H9 (cell line): ENCODE results near the gene DCLK2. TPM values are rescaled to one million over a fixed set of nuclear protein-coding genes. Genes with fewer than 3 reads are reported as not detected.

Experiments
- DNase-seq: peaks from one replicate; pipeline ENCODE4 v3.0.0-alpha.2; 2017
- H2AFZ ChIP-seq: one replicate; pipeline ENCODE4 v1.6.1; 2013; ENCODE audit warnings: mild to moderate bottlenecking, low read length, control low read depth, moderate library complexity
- H2AK5ac ChIP-seq: 2 replicates; pipeline ENCODE4 v1.6.1; 2013; ENCODE audit warnings: low read length, control low read depth, mixed read lengths; ENCODE audit not compliant: insufficient read length
- H2BK120ac ChIP-seq: one replicate; pipeline ENCODE4 v1.6.1; 2013; ENCODE audit warnings: low read depth, mild to moderate bottlenecking, low read length, control low read depth, inconsistent platforms; ENCODE audit not compliant: poor library complexity, severe bottlenecking
- H2BK12ac ChIP-seq: 2 replicates; pipeline ENCODE4 v1.6.1; 2013; ENCODE audit warnings: low read length, control low read depth, mixed read lengths, low read depth; ENCODE audit not compliant: insufficient read length
- H2BK15ac ChIP-seq: 2 replicates; pipeline ENCODE4 v1.6.1; 2013; ENCODE audit warnings: low read depth, low read length, control low read depth
- H2BK20ac ChIP-seq: one replicate; pipeline ENCODE4 v1.6.1; 2013; ENCODE audit warnings: low read depth, mild to moderate bottlenecking, low read length, control low read depth, inconsistent platforms; ENCODE audit not compliant: poor library complexity, severe bottlenecking
- H2BK5ac ChIP-seq: 2 replicates; pipeline ENCODE4 v1.6.1; 2013; ENCODE audit warnings: low read length, control low read depth, mixed read lengths; ENCODE audit not compliant: insufficient read length
- H3K14ac ChIP-seq: 2 replicates; pipeline ENCODE4 v1.6.1; 2013; ENCODE audit warnings: low read length, control low read depth; ENCODE audit not compliant: insufficient read depth
- H3K18ac ChIP-seq: 2 replicates; pipeline ENCODE4 v1.6.1; 2013; ENCODE audit warnings: low read depth, mild to moderate bottlenecking, mixed read lengths, low read length, control low read depth; ENCODE audit not compliant: insufficient read length
- H3K23ac ChIP-seq: 2 replicates; pipeline ENCODE4 v1.6.1; 2013; ENCODE audit warnings: low read length, control low read depth, mixed read lengths, low read depth; ENCODE audit not compliant: insufficient read length
- H3K23me2 ChIP-seq: 2 replicates; pipeline ENCODE4 v1.6.1; 2013; ENCODE audit warnings: low read depth, mild to moderate bottlenecking, mixed read lengths, low read length, control low read depth; ENCODE audit not compliant: insufficient read length, poor library complexity, severe bottlenecking
- H3K27ac ChIP-seq: 2 replicates; pipeline ENCODE4 v1.5.1; 2013; ENCODE audit warnings: low read length, control low read depth, mixed read lengths, low read depth; ENCODE audit not compliant: insufficient read length
- H3K27me3 ChIP-seq: 2 replicates; pipeline ENCODE4 v1.6.1; 2013; ENCODE audit warnings: low read length, control low read depth, inconsistent platforms; ENCODE audit not compliant: insufficient read depth
- H3K4ac ChIP-seq: 2 replicates; pipeline ENCODE4 v1.6.1; 2013; ENCODE audit warnings: low read depth, mild to moderate bottlenecking, control low read depth, inconsistent platforms, low read length, moderate library complexity
- H3K4me1 ChIP-seq: 2 replicates; pipeline ENCODE4 v1.6.1; 2013; ENCODE audit warnings: low read length, control low read depth, inconsistent platforms; ENCODE audit not compliant: insufficient read depth
- H3K4me2 ChIP-seq: 2 replicates; pipeline ENCODE4 v1.6.1; 2013; ENCODE audit warnings: low read length, control low read depth, mixed read lengths; ENCODE audit not compliant: insufficient read length, insufficient read depth
- H3K56ac ChIP-seq: 2 replicates; pipeline ENCODE4 v1.6.1; 2013; ENCODE audit warnings: low read depth, mild to moderate bottlenecking, mixed read lengths, low read length, control low read depth; ENCODE audit not compliant: insufficient read length
- H3K79me1 ChIP-seq: 2 replicates; pipeline ENCODE4 v1.6.1; 2013; ENCODE audit warnings: low read depth, mild to moderate bottlenecking, moderate library complexity, low read length, control low read depth, inconsistent platforms; ENCODE audit not compliant: insufficient read depth, poor library complexity, severe bottlenecking
- H3K79me2 ChIP-seq: 2 replicates; pipeline ENCODE4 v1.6.1; 2013; ENCODE audit warnings: low read length, control low read depth, inconsistent platforms; ENCODE audit not compliant: insufficient read depth
- H3K9ac ChIP-seq: 2 replicates; pipeline ENCODE4 v1.6.1; 2013; ENCODE audit warnings: low read length, control low read depth, mixed read lengths; ENCODE audit not compliant: insufficient read length; ENCODE audit errors: extremely low read depth
- H3K9me3 ChIP-seq: one replicate; pipeline ENCODE4 v1.6.1; 2013; ENCODE audit warnings: low read depth, low read length, inconsistent platforms; ENCODE audit not compliant: control insufficient read depth
- H3T11ph ChIP-seq: one replicate; pipeline ENCODE4 v1.6.1; 2013; ENCODE audit warnings: mild to moderate bottlenecking, low read length, control low read depth, inconsistent platforms
- H4K20me1 ChIP-seq: one replicate; pipeline ENCODE4 v1.6.1; 2013; ENCODE audit not compliant: control insufficient read depth, insufficient read length, insufficient read depth
- H4K5ac ChIP-seq: 2 replicates; pipeline ENCODE4 v1.6.1; 2013; ENCODE audit warnings: low read depth, mild to moderate bottlenecking, mixed read lengths, low read length, control low read depth; ENCODE audit not compliant: insufficient read length
- H4K8ac ChIP-seq: replicated peaks from 2 replicates; pipeline ENCODE4 v1.6.1; 2013; ENCODE audit warnings: low read length, control low read depth, mixed read lengths, low read depth; ENCODE audit not compliant: insufficient read length
- H4K91ac ChIP-seq: 2 replicates; pipeline ENCODE4 v1.6.1; 2013; ENCODE audit warnings: low read depth, mild to moderate bottlenecking, moderate library complexity, mixed read lengths, low read length, control low read depth; ENCODE audit not compliant: insufficient read length
- H3K27ac Mint-ChIP-seq, 3 experiments: 2 replicates in 2 of 3; 3 replicates in 1 of 3; pipeline ENCODE4 v1.8.0; 2020 to 2021; ENCODE audit warnings: mixed read lengths in 3 of 3, mild to moderate bottlenecking in 1 of 3, moderate library complexity in 1 of 3
- H3K27me3 Mint-ChIP-seq: 2 replicates; pipeline ENCODE4 v1.8.0; 2021; ENCODE audit warnings: low read depth, mild to moderate bottlenecking, moderate library complexity, mixed read lengths
- H3K36me3 Mint-ChIP-seq, 3 experiments: 2 replicates in 2 of 3; 3 replicates in 1 of 3; pipeline ENCODE4 v1.8.0; 2020 to 2021; ENCODE audit warnings: low read depth in 3 of 3, mixed read lengths in 3 of 3; ENCODE audit not compliant: insufficient read depth in 1 of 3
- H3K4me1 Mint-ChIP-seq, 2 experiments: 2 replicates each; pipeline ENCODE4 v1.8.0; 2020; ENCODE audit warnings: mixed read lengths in 2 of 2
- H3K4me3 Mint-ChIP-seq, 2 experiments: 2 replicates in 1 of 2; 3 replicates in 1 of 2; pipeline ENCODE4 v1.8.0; 2020 to 2021; ENCODE audit warnings: mild to moderate bottlenecking in 2 of 2, mixed read lengths in 2 of 2, moderate library complexity in 1 of 2
- H3K9me3 Mint-ChIP-seq, 2 experiments: 2 replicates in 1 of 2; 3 replicates in 1 of 2; pipeline ENCODE4 v1.8.0; 2020; ENCODE audit warnings: mild to moderate bottlenecking in 2 of 2, mixed read lengths in 2 of 2, moderate library complexity in 1 of 2
- CTCF ChIP-seq: fragments of 200-600 bp; sonication (generic); conservative IDR thresholded peaks from 3 replicates; pipeline ENCODE4 v1.8.0; 2021; ENCODE audit warnings: antibody characterized with exemption, mild to moderate bottlenecking
- WGBS: extraction: QIAGEN DNeasy Blood & Tissue Kit; methylation state at CpG from one replicate; pipeline ENCODE4 v1.1.7; 2013; ENCODE audit warnings: missing lambda C conversion rate, low lambda C conversion rate, mixed read lengths; ENCODE audit not compliant: insufficient read length; ENCODE audit errors: extremely low coverage; 5-methylcytosine and 5-hydroxymethylcytosine counted together
- total RNA-seq: library from RNA; stranded (reverse); gene quantifications from 2 replicates; pipeline ENCODE4 v1.2.1, GENCODE V29; 2021

Gene DCLK2
- total RNA-seq, 1 experiment from 2014 or later = 0.33 TPM

- H3K27me3 ChIP-seq = no peaks in the 10 kb centered on the region
- no peak for TF ChIP-seq CTCF
- H3K9me3 Mint-ChIP-seq = peaks cover 0 to 4% of the 10 kb centered on the region in 2 experiments; a peak in 1 of 5 replicates
- no peak overlapping the region for H3T11ph ChIP-seq
- H2BK120ac ChIP-seq = no peak overlapping the region
- DNase-seq = no peak
- H3K27ac ChIP-seq = no peak overlapping the region
- peaks cover 0 to 3% of the 10 kb centered on the region in 2 experiments; a peak in 1 of 4 replicates for H3K4me1 Mint-ChIP-seq
- no peak overlapping the region for H3K18ac ChIP-seq
- no peaks in the 10 kb centered on the region for H3K4me1 ChIP-seq
- H4K20me1 ChIP-seq = no peaks in the 10 kb centered on the region
- no peak overlapping the region for H3K4ac ChIP-seq
- no peak overlapping the region for H4K8ac ChIP-seq
- H3K79me2 ChIP-seq = no peaks in the 10 kb centered on the region
- no peak overlapping the region for H4K5ac ChIP-seq
- peaks cover 0 to 4% (median 2%) of the 10 kb centered on the region in 3 experiments; a peak in 2 of 7 replicates for H3K36me3 Mint-ChIP-seq
- no peak overlapping the region for H4K91ac ChIP-seq
- H2BK12ac ChIP-seq = no peak overlapping the region
- no peak overlapping the region for H3K14ac ChIP-seq
- H2BK15ac ChIP-seq = no peak overlapping the region
- H3K56ac ChIP-seq = no peak overlapping the region
- H3K27me3 Mint-ChIP-seq = no peaks in the 10 kb centered on the region
- H3K79me1 ChIP-seq = no peaks in the 10 kb centered on the region
- H3K27ac Mint-ChIP-seq = no peak overlapping the region
- H2AFZ ChIP-seq = no peak overlapping the region
- H2BK20ac ChIP-seq = no peak overlapping the region
- no peak overlapping the region for H3K9ac ChIP-seq
- H3K4me3 Mint-ChIP-seq = no peak overlapping the region
- no CpG with 5 or more reads among the region's 3 CpGs for WGBS
- H3K23me2 ChIP-seq = no peaks in the 10 kb centered on the region
- no peak overlapping the region for H3K4me2 ChIP-seq
- no peak overlapping the region for H2AK5ac ChIP-seq
- no peaks in the 10 kb centered on the region for H3K9me3 ChIP-seq
- no peak overlapping the region for H2BK5ac ChIP-seq
- H3K23ac ChIP-seq = no peak overlapping the region
Measured at GRCh38 chr4:150289881-150290280, 211.6 kb downstream of the DCLK2 start.
